ENCODE measurements around the gene GZMB. TPM values are rescaled to one million over a fixed set of nuclear protein-coding genes. Genes with fewer than 3 reads are reported as not detected.

Gene GZMB
- total and polyA plus RNA-seq, 2 donors (not counting 3 experiments of a cell fraction or from before 2014, with no cell fraction given), result not detected

DNA sequence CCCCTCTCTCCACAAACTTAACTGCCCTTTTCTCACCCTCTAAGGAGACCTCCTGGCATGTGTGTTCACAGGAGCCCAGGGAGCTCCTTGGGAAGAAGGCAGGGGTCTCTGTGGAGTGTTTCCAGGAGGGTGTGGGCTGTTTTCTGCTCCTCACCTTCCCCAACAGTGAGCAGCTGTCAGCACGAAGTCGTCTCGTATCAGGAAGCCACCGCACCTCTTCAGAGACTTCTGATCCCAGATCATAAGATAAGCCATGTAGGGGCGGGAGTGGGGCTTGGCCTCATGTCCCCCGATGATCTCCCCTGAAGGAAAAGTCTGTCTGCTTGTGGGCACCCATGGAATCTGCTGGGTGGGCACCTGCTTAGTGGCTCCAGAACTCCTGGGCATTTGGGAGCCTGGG, 1.2 kb downstream of the GZMB start:
- Histone ChIP-seq H3K79me2 (ENCODE audit: control insufficient read depth, insufficient read depth, low read length) (no peaks in the 10 kb centered on the region), H4K20me1 (replicated peaks; ENCODE audit: control insufficient read depth, extremely low read depth, insufficient read depth, low read length) (no peaks in the 10 kb centered on the region), H2AFZ (ENCODE audit: low read depth, low read length) (no peak overlapping the region), H3K27me3 (ENCODE audit: control insufficient read depth in 2 of 2, insufficient read depth in 2 of 2, low read length in 2 of 2) (no peaks in the 10 kb centered on the region), H3K4me3 (replicated peaks in 1 of 3; ENCODE audit: insufficient read depth in 1 of 3, low read depth in 1 of 3, low read length in 3 of 3) (no peak overlapping the region), H3K27ac (ENCODE audit: insufficient read depth, low read depth, low read length) (no peak overlapping the region), H3K9ac (replicated peaks; ENCODE audit: extremely low read depth, insufficient read depth, low read length) (no peak overlapping the region), H3K36me3 (ENCODE audit: control insufficient read depth in 2 of 2, extremely low read depth in 1 of 2, insufficient read depth in 2 of 2, low read length in 2 of 2) (no peaks in the 10 kb centered on the region), H3K9me3 (replicated peaks; ENCODE audit: control insufficient read depth, insufficient read depth, low read length) (no peaks in the 10 kb centered on the region), H3K4me2 (ENCODE audit: insufficient read depth, low read length) (no peak overlapping the region), H3K9me1 (replicated peaks; ENCODE audit: control insufficient read depth, extremely low read depth, insufficient read depth, low read length) (no peaks in the 10 kb centered on the region), H3K4me1 (ENCODE audit: control insufficient read depth, extremely low read depth, insufficient read depth, low read length) (no peaks in the 10 kb centered on the region)
- intact Hi-C loops (cut with micrococcal nuclease) (no loop called here), dilution Hi-C loops (cut with MboI; ENCODE audit: extremely low pct_ligation_motif_present, low sequenced_read_pairs) (no loop called here)
- no peak for FAIRE-seq
- TF ChIP-seq POLR2A (IDR thresholded peaks at IDR 0.05; ENCODE audit: low read depth, low read length) (no peak), FOS (IDR thresholded peaks at IDR 0.05; ENCODE audit: borderline replicate concordance, insufficient read depth, low read length) (no peak), MYC (IDR thresholded peaks at IDR 0.05; ENCODE audit: low read depth, low read length) (no peak), JUN (IDR thresholded peaks at IDR 0.05; ENCODE audit: borderline replicate concordance, insufficient read depth, insufficient read length, low read depth) (no peak), EZH2 (IDR thresholded peaks at IDR 0.05; ENCODE audit: borderline replicate concordance, low read depth, low read length, severe bottlenecking) (no peak), GATA2 (IDR thresholded peaks at IDR 0.05; ENCODE audit: insufficient read depth, insufficient read length, low read depth, low read length) (no peak), POLR2AphosphoS5 (IDR thresholded peaks at IDR 0.05; ENCODE audit: insufficient read depth, low read depth, low read length) (no peak)
- TF ChIP-seq, protein P1, sequence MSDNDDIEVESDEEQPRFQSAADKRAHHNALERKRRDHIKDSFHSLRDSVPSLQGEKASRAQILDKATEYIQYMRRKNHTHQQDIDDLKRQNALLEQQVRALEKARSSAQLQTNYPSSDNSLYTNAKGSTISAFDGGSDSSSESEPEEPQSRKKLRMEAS (IDR thresholded peaks at IDR 0.05; ENCODE audit: insufficient read depth, insufficient read length), result no peak
- TF ChIP-seq, protein P2, sequence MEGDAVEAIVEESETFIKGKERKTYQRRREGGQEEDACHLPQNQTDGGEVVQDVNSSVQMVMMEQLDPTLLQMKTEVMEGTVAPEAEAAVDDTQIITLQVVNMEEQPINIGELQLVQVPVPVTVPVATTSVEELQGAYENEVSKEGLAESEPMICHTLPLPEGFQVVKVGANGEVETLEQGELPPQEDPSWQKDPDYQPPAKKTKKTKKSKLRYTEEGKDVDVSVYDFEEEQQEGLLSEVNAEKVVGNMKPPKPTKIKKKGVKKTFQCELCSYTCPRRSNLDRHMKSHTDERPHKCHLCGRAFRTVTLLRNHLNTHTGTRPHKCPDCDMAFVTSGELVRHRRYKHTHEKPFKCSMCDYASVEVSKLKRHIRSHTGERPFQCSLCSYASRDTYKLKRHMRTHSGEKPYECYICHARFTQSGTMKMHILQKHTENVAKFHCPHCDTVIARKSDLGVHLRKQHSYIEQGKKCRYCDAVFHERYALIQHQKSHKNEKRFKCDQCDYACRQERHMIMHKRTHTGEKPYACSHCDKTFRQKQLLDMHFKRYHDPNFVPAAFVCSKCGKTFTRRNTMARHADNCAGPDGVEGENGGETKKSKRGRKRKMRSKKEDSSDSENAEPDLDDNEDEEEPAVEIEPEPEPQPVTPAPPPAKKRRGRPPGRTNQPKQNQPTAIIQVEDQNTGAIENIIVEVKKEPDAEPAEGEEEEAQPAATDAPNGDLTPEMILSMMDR (IDR thresholded peaks at IDR 0.05; ENCODE audit: extremely low read depth in 1 of 2, insufficient read depth in 1 of 2, low read depth in 1 of 2, low read length in 2 of 2), result no peak
- DNase-seq (ENCODE audit: low read depth, low spot score), result no peak
- ChIA-PET CTCF (no interaction called here), POLR2A (no interaction called here)
- BruUV-seq (replicated peaks), result no TSS peak
